Left kidney (tissue), 2 donors: ENCODE results near the gene TKTL2. TPM values are rescaled to one million over a fixed set of nuclear protein-coding genes. Genes with fewer than 3 reads are reported as not detected.
"Not testable (repeated sequence)": the region's sequence is repeated elsewhere in the genome, so short reads cannot be mapped to it uniquely, and the experiment has no call there.

Experiments used
- DNase-seq: peaks from one replicate; pipeline ENCODE4 v3.0.0-alpha.2; 2013
- polyA plus RNA-seq: library from polyadenylated mRNA; unstranded; fragments of 120-200 nt; gene quantifications from one replicate; pipeline ENCODE4 v1.2.1, GENCODE V29; 2013; ENCODE audit not compliant: insufficient read length

TKTL2 gene
- polyA plus RNA-seq, 1 donor: not detected

DNA sequence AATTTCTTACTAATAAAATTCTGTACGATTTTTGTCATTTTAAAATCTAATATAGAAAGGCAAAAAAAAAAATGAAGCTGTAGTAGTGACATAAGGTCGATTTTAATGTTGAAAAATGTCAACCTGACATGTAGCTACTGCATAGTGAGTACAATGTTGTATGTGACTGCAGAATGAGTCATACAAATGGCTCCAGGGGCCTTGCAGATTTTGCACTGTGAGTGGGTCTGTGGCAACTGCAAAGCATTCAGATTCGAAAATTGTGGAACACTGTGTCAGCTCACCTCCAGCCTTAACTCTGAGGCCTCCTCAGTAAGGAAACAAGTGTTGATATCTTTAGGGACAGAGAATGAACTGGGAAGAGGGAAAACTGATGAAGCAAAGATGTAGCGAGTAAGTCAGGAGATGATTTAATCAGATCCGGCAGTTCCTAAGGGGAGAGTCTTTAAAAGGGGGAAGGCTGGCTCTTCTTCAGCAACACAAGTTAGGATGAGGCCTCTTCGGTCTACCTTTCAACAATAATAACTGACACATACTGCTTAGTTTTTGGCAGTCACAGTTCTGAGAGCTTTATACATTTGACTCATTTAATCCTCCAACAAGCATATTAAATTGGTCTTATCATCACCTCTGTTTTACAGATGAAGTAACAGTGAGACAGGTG is 24.9 kb downstream of the TKTL2 start:
- DNase-seq: no peak

DNA sequence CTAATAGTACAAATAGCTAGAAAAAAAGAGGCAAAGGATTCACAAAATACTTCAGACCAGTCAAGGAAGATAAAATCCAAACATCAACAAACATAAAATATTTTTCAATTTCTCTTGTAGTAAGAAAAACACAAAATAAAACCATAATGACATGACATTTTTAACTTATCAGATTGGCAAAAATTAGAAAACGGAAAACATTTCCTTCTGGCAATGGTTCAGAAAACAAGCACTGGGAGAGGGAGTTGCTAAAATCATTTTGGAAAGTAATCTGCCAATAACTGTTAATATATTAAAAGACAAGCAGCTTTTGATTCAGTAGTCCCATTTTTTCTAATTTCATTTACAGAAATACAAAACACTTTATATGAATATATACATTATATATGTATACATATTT is 26.1 kb downstream of the TKTL2 start:
- no peak for DNase-seq

- DNase-seq: not testable (repeated sequence)
Measured at GRCh38 chr4:163447023-163447422, 26.5 kb downstream of the TKTL2 start.

DNA sequence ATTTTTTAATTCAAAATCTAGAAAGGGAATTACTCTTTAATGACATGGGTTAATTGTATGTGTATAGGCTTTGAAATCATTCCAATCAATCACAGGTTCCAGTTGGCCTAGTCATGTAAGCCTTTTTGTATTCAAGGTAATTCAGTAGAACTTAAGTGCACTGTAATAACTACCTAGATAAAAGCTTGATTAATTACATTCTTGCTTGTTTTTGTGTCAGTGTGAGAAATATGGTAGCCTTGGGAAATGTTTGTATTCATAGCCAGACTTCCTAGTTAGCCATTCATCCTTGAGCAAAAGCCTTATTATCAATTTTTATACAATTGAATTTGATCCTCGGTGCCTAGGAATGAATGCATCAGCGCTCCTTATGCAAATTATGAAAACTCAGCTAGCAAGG is 33.5 kb downstream of the TKTL2 start:
- DNase-seq: no peak

Other genes with a start within 250 kb of the TKTL2 start
- gene NPY1R, start 141.2 kb downstream of the TKTL2 start, polyA plus RNA-seq: 28.3 TPM
- 6.5 TPM for gene NPY5R, start 129.9 kb downstream of the TKTL2 start, polyA plus RNA-seq
- 42.3 TPM for gene TMA16, start 20.9 kb upstream of the TKTL2 start, polyA plus RNA-seq